ENCODE measurements around the gene BCL2L12.
A peak's percentile ranks its signal among the peaks of the same experiment; 100 is the strongest.

Gene BCL2L12

GRCh38 chr19:49641688-49642491, 23.8 kb upstream of the BCL2L12 start, which contains the start of gene SCAF1:
TSS of gene SCAF1 (plus strand) at chr19:49642209. CDS start at chr19:49645027, 2,818 bp downstream.
- peak within 1 kb of the TSS; percentile 77 to 97 (median 95) for H3K4me3 ChIP-seq
- peak within 1 kb of the TSS; percentile 92 to 100 (median 98) for H3K27ac ChIP-seq

- Histone ChIP-seq H3K4me3 (peak overlapping the region; percentile 77 to 97 (median 95)), H3K27ac (peak overlapping the region; percentile 87 to 100 (median 98))
Observed at GRCh38 chr19:49642492-49643035, 23.2 kb upstream of the BCL2L12 start.

DNA sequence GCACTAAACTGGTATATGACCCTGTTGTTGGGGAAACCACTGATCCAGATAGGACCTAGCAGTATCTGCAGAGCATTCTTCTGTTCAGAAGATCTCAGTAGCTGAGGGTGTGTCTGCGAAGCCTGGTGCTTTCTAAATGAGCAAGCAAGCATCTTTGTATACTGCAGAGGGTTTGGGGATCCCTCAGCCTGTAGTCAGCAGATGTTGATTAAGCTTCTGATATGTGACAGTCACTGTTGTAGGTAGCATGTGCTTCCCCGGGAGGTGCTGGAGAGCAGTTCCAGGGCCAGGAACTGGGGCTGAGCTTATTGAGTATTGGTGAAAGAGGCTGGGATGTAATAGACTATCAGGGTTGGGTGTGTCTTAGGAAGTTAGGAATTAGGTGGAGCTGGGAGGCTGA, 22.3 kb upstream of the BCL2L12 start:
- Histone ChIP-seq H3K4me3 (peak overlapping the region in 1 of 7 experiments; percentile 77), H3K27ac (peak overlapping the region in 2 of 21 experiments; percentile 93 to 99)

DNA sequence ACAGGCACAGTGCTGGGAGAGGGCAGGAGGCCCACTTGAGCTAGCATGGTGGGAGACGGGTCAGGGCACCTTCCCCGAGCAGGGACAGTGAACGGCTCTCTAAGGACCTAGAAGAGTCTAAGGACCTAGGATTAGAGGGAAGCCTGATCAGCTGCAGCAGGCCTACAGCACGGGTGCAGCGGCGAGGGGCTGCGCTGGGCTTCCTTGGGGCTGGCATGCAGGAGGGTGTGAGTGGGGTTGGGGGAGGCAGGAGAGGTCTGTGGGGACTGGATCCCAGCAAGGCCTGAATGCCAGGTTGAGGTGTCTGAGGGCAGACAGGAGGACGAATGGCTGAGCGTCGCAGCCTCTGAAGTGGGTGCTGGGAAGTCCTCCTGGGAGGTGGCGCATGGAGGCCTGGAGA, 20.1 kb upstream of the BCL2L12 start:
- Histone ChIP-seq H3K27ac (peak overlapping the region in 1 of 21 experiments; percentile 20), H3K4me3 (no peak overlapping the region)

DNA sequence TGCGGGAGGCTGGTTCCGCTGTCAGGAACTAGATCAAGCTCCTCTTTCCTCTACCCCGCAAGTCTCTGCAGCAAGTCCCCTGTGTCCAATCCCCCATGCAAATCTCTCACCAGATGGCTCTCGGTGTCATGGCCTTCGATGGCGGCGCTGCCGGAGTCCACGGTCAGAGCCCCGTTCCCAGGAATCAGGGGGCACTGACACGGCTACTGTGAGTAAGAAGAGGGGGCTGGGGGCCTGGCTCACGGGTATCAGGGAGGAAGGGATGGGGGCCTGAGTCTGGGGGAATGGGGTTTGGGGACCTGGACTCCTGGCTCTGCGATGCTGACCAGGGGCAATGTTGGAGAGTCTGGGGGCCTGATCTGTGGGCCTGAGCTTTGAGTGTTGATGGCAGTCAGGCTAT, 19.7 kb upstream of the BCL2L12 start:
- H3K27ac ChIP-seq = peak overlapping the region in 1 of 21 experiments; percentile 8
- no peak overlapping the region for H3K4me3 ChIP-seq

DNA sequence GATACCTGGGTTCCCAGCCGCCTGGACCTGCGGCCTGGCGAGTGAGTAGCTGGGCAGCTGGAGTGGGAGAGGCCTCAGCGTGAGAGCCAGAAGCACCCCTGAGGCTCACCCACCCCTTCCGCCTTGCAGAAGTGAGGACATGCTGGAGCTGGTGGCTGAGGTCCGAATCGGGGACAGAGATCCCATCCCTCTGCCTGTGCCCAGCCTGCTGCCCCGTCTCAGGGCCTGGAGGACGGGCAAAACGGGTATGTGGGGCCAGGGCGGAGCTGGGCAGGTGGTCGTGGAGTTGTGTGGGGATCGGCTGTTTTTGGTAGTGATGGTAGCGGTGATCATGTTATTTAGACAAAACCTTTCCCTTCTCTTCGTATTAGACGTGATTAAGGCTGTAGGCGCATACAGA, 19.1 kb upstream of the BCL2L12 start:
- no peak overlapping the region for H3K4me3 ChIP-seq
- H3K27ac ChIP-seq = no peak overlapping the region

DNA sequence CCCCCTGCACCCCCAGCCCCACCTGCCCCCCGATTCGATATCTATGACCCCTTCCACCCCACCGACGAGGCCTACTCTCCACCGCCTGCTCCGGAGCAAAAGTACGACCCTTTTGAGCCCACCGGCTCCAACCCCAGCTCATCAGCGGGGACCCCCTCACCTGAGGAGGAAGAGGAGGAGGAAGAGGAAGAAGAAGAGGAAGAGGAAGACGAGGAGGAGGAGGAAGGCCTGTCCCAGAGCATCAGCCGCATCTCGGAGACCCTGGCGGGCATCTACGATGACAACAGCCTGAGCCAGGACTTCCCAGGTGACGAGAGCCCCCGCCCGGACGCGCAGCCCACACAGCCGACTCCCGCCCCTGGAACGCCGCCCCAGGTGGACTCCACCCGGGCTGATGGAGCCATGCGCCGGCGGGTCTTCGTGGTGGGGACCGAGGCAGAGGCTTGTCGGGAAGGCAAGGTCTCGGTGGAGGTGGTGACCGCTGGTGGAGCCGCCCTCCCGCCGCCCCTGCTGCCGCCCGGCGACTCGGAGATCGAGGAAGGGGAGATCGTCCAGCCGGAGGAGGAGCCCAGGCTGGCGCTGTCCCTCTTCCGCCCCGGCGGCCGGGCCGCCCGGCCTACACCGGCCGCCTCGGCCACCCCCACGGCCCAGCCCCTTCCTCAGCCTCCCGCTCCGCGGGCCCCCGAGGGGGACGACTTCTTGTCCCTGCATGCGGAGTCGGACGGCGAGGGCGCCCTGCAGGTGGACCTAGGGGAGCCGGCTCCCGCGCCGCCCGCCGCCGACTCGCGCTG, 14.5 kb upstream of the BCL2L12 start:
- H3K27ac ChIP-seq = no peak overlapping the region
- no peak overlapping the region for H3K4me3 ChIP-seq

DNA sequence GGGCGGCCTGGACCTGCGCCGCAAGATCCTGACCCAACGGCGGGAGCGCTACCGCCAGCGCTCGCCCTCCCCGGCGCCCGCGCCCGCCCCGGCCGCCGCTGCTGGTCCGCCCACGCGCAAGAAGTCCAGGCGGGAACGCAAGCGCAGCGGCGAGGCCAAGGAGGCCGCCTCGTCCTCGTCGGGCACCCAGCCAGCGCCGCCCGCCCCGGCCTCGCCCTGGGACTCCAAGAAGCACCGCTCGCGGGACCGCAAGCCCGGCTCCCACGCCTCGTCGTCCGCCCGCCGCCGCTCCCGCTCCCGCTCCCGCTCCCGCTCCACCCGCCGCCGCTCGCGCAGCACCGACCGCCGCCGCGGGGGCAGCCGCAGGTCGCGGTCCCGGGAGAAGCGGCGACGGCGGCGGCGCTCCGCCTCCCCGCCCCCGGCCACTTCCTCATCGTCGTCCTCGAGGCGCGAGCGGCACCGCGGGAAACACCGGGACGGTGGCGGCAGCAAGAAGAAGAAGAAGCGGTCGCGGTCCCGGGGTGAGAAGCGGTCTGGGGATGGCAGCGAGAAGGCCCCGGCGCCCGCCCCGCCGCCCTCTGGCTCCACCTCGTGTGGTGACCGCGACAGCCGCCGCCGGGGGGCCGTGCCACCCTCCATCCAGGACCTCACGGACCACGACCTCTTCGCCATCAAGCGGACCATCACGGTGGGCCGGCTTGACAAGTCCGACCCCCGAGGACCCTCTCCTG, 13.7 kb upstream of the BCL2L12 start:
- Histone ChIP-seq H3K27ac (no peak overlapping the region), H3K4me3 (no peak overlapping the region)

- H3K4me3 ChIP-seq = no peak overlapping the region
Observed at GRCh38 chr19:49652551-49653465, 12.9 kb upstream of the BCL2L12 start.

GRCh38 chr19:49653466-49653806, 12.3 kb upstream of the BCL2L12 start:
- peak overlapping the region in 1 of 21 experiments; percentile 43 for H3K27ac ChIP-seq
- no peak overlapping the region for H3K4me3 ChIP-seq

More at GRCh38 chr19:49652551-49653465, 12.9 kb upstream of the BCL2L12 start:
- peak overlapping the region in 1 of 21 experiments; percentile 43 for H3K27ac ChIP-seq

- H3K27ac ChIP-seq = no peak overlapping the region
- no peak overlapping the region for H3K4me3 ChIP-seq
Observed at GRCh38 chr19:49654581-49654980, 11.2 kb upstream of the BCL2L12 start.

DNA sequence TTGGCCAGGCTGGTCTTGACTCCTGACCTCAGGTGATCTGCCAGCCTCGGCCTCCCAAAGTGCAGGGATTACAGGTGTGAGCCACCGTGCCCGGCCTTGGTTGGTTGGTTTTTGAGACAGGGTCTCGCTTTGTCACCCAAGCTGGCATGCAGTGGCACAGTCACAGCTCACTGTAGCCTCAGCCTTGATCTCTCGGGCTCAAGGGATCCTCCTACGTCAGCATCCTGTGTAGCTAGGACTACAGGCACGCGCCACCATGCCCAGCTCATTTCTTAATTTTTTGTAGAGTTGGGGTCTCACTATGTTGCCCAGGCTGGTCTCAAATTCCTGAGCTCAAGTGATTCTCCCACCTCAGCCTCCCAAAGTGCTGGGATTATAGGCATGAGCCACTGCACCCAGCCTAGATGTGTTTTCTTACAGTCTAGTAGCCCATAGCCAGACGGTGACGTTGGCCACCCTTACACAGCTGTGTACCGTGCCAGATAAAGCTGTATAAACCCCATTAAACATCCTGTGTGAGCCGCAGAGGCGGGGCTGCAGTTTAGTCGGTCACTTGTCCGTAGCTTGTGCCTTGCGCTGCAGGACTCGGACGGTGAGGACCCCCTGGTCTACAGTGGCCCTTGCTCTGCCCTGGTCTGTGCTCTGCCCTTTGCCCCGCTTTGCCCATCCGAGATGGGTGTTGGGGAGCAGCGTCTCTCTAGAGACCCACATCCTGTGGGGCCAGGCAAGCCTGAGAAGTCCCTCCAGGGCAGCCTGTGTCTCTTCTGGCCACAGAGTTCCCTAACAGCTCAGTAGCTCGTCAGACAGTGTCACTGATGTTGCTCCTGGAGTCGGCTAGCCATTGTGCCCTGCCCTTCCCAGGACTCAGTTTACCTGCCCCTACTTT, 9.9 kb upstream of the BCL2L12 start:
- Histone ChIP-seq H3K4me3 (no peak overlapping the region), H3K27ac (no peak overlapping the region)

DNA sequence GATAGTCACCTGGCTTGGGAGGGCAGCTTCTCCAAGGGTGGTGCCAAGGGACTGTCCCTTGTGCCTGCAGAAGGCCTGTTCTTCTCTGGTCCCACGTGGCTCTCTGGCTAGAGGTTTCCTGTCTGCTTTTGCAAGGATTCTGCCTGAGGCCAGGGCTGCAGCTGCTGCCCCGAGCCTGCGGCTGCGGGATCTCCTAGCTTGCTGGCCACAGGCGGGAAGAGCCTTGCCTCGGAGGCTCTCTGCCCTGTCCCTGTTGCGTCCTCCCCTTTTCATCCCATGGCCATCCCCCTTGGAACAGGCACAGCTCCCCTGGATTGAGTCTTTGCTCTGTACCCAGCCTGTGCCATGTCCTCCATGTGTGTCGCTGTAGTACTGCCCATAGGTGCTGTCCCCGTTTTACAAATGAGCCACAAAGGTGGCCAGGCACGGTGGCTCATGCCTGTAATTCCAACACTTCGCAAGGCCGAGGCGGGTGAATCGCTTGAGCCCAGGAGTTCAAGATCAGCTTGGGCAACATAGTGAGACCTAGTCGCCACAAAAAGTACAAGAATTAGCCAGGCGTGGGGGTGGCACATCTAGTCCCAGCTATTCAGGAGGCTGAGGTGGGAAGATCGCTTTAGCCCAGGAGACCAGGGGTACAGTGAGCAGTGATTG, 9.2 kb upstream of the BCL2L12 start:
- no peak overlapping the region for H3K4me3 ChIP-seq
- no peak overlapping the region for H3K27ac ChIP-seq

GRCh38 chr19:49657493-49658138, 8.1 kb upstream of the BCL2L12 start:
- Histone ChIP-seq H3K4me3 (no peak overlapping the region), H3K27ac (no peak overlapping the region)

GRCh38 chr19:49658139-49658517, 7.6 kb upstream of the BCL2L12 start:
- Histone ChIP-seq H3K4me3 (no peak overlapping the region), H3K27ac (peak overlapping the region in 1 of 21 experiments; percentile 35)

DNA sequence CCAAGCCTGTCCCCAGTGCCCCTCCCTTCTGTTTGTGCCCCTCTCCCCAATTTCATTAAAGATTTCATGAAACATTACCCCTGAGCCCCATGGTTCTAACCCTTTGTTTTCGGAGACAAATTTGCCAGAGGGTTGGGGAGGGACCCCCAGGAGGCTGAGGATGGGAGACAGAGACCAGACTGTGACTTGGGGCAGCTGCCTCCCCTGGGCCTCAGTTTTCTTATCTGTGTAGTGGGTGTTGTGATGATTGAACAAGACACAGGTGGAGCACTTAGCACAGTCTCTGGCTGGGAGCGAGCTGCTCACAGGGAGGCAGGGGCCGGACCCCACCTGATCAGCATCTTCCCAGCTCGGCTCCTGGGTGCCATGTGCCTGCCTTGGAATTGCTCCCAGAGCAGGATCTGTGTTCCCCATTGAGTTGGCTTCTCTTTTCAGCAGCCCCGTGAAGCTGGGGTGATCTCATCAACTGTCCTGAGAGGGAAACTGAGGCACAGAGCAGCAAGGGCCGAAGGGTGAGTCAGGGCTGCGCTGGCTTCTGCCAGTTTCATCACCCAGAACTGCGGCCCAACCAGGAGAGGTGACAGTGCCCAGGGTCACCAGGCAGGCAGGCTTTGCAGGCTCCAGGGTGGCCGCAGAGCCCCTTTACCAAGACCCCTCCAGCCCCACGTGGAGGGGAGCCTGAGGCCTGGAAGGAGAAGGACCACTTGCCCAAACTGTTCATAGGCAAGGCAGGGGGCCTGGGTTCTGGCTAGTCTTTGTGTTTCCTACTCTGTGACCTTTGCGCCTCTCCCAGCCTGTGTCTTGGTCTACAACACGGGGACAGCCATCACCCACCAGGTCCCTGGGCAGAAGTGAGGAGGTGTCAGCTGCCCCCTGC, 6.9 kb upstream of the BCL2L12 start:
- Histone ChIP-seq H3K4me3 (no peak overlapping the region), H3K27ac (peak overlapping the region in 1 of 21 experiments; percentile 35)

Measured in skin epidermis (tissue), 12 donors.